ENCODE data around the gene WWC2.

WWC2 gene

GRCh38 chr4:183098723-183099536 is at the start of gene WWC2:
Gene WWC2 (plus strand): TSS chr4:183099257. CDS start chr4:183099492, 235 bp downstream.
- peak; percentile 95 for DNase-seq

GRCh38 chr4:183053681-183054080 is 45.4 kb upstream of the WWC2 start:
- DNase-seq, result no peak

GRCh38 chr4:183057255-183057654 is 41.8 kb upstream of the WWC2 start:
- no peak for DNase-seq

- no peak for DNase-seq
Measured at GRCh38 chr4:183059797-183060196, 39.3 kb upstream of the WWC2 start.

- DNase-seq, result no peak
Measured at GRCh38 chr4:183068502-183068901, 30.6 kb upstream of the WWC2 start.

- DNase-seq, result no peak
Measured at GRCh38 chr4:183071222-183071621, 27.8 kb upstream of the WWC2 start.

GRCh38 chr4:183072176-183072575 is 26.9 kb upstream of the WWC2 start:
- no peak for DNase-seq

GRCh38 chr4:183073838-183074145 is 25.3 kb upstream of the WWC2 start:
- DNase-seq, result no peak

GRCh38 chr4:183074288-183074990 is 24.6 kb upstream of the WWC2 start:
- no peak for DNase-seq

GRCh38 chr4:183078634-183079033 is 20.4 kb upstream of the WWC2 start:
- no peak for DNase-seq

GRCh38 chr4:183080372-183081115 is 18.5 kb upstream of the WWC2 start:
- DNase-seq, result no peak

- no peak for DNase-seq
Measured at GRCh38 chr4:183081116-183081469, 18.0 kb upstream of the WWC2 start.

- DNase-seq, result no peak
Measured at GRCh38 chr4:183082053-183082452, 17.0 kb upstream of the WWC2 start.

- DNase-seq, result no peak
Measured at GRCh38 chr4:183094393-183095198, 4.5 kb upstream of the WWC2 start.

GRCh38 chr4:183095199-183095512 is 3.9 kb upstream of the WWC2 start:
- DNase-seq, result no peak

- no peak for DNase-seq
Measured at GRCh38 chr4:183096276-183096965, 2.6 kb upstream of the WWC2 start.

- DNase-seq, result peak; percentile 66
Measured at GRCh38 chr4:183097231-183098018, 1.6 kb upstream of the WWC2 start.

GRCh38 chr4:183098019-183098722 is 886 bp upstream of the WWC2 start:
- DNase-seq, result peak; percentile 77

- DNase-seq, result peak; percentile 60
Measured at GRCh38 chr4:183099537-183100297, 660 bp downstream of the WWC2 start.

GRCh38 chr4:183100298-183100599 is 1.2 kb downstream of the WWC2 start:
- DNase-seq, result no peak

Measured in left hindlimb (tissue), 1 donor.